CMK (cell line): ENCODE results near the gene MZT1.

Experiments
- DNase-seq: peaks from one replicate; pipeline ENCODE4 v3.0.0-alpha.2; 2010; ENCODE audit warnings: low read depth

The MZT1 gene

DNA sequence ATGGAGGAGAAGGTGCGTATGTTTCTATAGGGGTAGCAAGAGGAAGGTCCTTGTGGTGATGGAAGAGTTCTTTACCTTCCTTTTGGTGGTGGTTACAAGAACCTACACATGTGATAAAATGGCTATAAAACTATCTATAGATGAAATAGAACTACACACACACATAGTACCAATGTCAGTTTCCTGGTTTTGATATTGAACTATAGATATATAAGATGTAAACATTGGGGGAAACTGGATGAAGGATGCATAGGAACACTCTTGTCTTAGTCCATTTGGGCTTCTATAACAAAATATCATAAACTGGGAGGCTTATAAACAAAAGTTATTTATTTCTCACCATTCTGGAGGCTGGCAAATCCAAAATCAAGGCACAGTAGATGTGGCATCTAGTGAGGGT lies 47.1 kb downstream of the MZT1 start:
- no peak for DNase-seq

- DNase-seq, result no peak
Measured at GRCh38 chr13:72678312-72678711, 49.1 kb downstream of the MZT1 start.

- no peak for DNase-seq
Measured at GRCh38 chr13:72677431-72677830, 50.0 kb downstream of the MZT1 start.

DNA sequence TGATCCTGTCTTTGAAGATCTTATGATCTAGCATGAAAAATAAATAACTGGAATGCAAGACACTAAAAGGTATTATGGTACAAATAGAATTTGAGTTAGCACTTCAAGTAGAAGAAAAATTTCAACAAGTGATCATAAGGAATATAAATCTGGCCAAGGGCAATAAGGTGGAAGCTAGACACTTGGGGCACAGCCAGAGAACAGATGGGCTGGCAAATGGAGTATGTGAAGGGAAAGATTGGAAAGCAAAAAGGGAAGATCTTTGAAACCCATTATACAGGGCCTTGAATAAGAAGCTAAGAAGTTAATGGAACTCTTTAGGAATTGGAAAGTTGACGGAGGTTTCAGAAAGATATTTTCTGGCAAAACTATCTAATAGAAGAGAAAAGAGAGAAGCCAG lies 61.0 kb downstream of the MZT1 start:
- no peak for DNase-seq

GRCh38 chr13:72662548-72662947 lies 64.9 kb downstream of the MZT1 start:
- DNase-seq, result no peak
